ENCODE results near the gene PDE9A.

DNA sequence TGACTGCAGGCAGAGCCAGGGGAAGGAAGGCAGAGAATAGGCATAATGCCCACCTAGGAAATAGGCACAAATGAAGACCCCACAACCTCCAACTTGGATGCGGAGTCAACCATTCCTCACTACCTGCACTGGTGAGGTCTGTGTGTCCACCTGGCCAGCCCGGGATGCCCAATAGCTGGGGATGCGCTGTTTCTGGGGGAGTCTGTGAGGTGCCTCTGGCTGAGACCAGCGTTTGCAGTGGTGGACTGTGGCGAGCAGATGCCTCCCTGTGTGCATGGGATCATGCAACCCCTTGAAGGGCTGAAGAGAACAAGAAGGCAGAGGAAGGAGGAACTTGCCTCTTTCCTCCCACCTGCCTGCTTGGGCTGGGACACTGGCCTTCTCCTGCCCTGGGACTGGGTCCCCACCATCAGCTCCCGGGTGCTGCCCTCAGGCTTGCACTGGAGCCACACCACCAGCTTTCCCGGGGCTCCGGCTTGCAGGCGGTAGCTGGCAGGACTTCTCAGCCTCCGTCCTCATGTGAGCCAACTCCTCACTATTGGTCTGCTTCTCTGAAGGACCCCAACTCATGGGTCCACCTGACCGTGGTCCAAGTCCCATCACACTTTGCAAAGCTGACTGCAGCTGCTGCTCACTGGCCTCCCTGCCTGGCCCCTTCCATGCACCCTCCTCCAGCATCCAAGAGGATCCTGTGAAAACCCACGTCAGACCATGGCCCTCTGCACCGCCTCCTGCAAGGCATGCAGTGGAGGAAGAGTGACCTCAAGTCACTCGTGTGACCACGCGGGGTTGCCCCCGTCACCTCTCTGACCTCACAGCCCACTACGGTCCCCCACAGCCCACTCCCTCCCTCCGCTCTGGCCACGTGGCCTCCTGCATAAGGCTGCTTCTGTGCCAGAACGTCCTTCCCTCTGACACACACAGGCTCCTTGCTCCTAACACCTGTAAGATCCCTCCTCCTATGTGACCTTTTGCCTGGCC is 2.7 kb upstream of the PDE9A start:
- TF ChIP-seq, protein P1, sequence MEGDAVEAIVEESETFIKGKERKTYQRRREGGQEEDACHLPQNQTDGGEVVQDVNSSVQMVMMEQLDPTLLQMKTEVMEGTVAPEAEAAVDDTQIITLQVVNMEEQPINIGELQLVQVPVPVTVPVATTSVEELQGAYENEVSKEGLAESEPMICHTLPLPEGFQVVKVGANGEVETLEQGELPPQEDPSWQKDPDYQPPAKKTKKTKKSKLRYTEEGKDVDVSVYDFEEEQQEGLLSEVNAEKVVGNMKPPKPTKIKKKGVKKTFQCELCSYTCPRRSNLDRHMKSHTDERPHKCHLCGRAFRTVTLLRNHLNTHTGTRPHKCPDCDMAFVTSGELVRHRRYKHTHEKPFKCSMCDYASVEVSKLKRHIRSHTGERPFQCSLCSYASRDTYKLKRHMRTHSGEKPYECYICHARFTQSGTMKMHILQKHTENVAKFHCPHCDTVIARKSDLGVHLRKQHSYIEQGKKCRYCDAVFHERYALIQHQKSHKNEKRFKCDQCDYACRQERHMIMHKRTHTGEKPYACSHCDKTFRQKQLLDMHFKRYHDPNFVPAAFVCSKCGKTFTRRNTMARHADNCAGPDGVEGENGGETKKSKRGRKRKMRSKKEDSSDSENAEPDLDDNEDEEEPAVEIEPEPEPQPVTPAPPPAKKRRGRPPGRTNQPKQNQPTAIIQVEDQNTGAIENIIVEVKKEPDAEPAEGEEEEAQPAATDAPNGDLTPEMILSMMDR (IDR thresholded peaks at IDR 0.05; ENCODE audit: poor library complexity) = no peak
- TF ChIP-seq EZH2phosphoT487 (IDR thresholded peaks at IDR 0.05; ENCODE audit: low read depth, severe bottlenecking, unreplicated experiment) (no peak), EZH2 (IDR thresholded peaks at IDR 0.05; ENCODE audit: borderline replicate concordance) (no peak)
